T-helper 2 cell treated with Interferon-gamma antibody and Interleukin-4, amounts not matched to agents 5 μg/mL and 100 μg/mL, for 36 hours (primary cell): Measurements from ENCODE around the gene MFF.

Experiments used
- DNase-seq: peaks from one replicate; pipeline ENCODE4 v3.0.0; 2021; ENCODE audit warnings: low spot score
- H3K27ac Mint-ChIP-seq: one replicate; pipeline ENCODE4 v1.8.0; 2021; ENCODE audit warnings: mild to moderate bottlenecking, mixed read lengths
- H3K27me3 Mint-ChIP-seq: one replicate; pipeline ENCODE4 v1.8.0; 2021; ENCODE audit warnings: low read depth, mixed read lengths
- H3K36me3 Mint-ChIP-seq: one replicate; pipeline ENCODE4 v1.8.0; 2021; ENCODE audit warnings: low read depth, mixed read lengths
- H3K4me1 Mint-ChIP-seq: one replicate; pipeline ENCODE4 v1.8.0; 2021; ENCODE audit warnings: low read depth, mixed read lengths
- H3K4me3 Mint-ChIP-seq: one replicate; pipeline ENCODE4 v1.8.0; 2022; ENCODE audit warnings: mild to moderate bottlenecking, moderate library complexity, mixed read lengths
- H3K9me3 Mint-ChIP-seq: one replicate; pipeline ENCODE4 v1.8.0; 2021; ENCODE audit warnings: mixed read lengths

The MFF gene

DNA sequence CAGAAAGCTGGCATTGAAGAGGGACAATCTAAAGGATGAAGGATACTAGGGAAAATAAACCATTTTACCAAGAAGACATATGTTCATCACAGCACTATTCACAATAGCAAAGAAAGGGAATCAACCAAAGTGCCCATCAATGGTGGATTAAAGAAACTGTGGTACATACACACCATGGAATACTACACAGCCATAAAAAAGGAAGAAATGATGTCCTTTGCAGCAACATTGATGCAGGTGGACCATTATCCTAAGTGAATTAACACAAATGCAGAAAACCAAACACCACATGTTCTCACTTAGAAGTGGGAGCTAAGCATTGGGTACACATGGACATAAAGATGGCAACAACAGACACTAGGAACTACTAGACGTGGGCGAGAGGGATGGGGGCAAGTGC is 7.2 kb upstream of the MFF start:
- H3K4me3 Mint-ChIP-seq = no peak overlapping the region
- H3K27me3 Mint-ChIP-seq = peaks cover 8% of the 10 kb centered on the region
- no peak overlapping the region for H3K27ac Mint-ChIP-seq

GRCh38 chr2:227320305-227321094 is 4.6 kb upstream of the MFF start:
- Mint-ChIP-seq H3K27ac (no peak overlapping the region), H3K36me3 (no peaks in the 10 kb centered on the region), H3K9me3 (peaks cover 18% of the 10 kb centered on the region), H3K4me1 (peaks cover 17% of the 10 kb centered on the region), H3K27me3 (peaks cover 13% of the 10 kb centered on the region), H3K4me3 (no peak overlapping the region)
- no peak for DNase-seq

More for the DNA sequence above, 7.2 kb upstream of the MFF start:
- peaks cover 11% of the 10 kb centered on the region for H3K9me3 Mint-ChIP-seq
- DNase-seq = no peak
- H3K4me1 Mint-ChIP-seq = peaks cover 2% of the 10 kb centered on the region
- no peaks in the 10 kb centered on the region for H3K36me3 Mint-ChIP-seq

GRCh38 chr2:227322530-227323205 is 2.4 kb upstream of the MFF start:
- Mint-ChIP-seq H3K4me1 (peaks cover 29% of the 10 kb centered on the region), H3K9me3 (peaks cover 15% of the 10 kb centered on the region), H3K36me3 (no peaks in the 10 kb centered on the region), H3K4me3 (no peak overlapping the region), H3K27ac (no peak overlapping the region), H3K27me3 (peaks cover 11% of the 10 kb centered on the region)
- no peak for DNase-seq

GRCh38 chr2:227323818-227324217 is 1.2 kb upstream of the MFF start:
- H3K9me3 Mint-ChIP-seq = peaks cover 12% of the 10 kb centered on the region
- peaks cover 8% of the 10 kb centered on the region for H3K27me3 Mint-ChIP-seq
- H3K4me1 Mint-ChIP-seq = peaks cover 37% of the 10 kb centered on the region
- H3K27ac Mint-ChIP-seq = no peak overlapping the region
- no peak overlapping the region for H3K4me3 Mint-ChIP-seq
- DNase-seq = no peak
- peaks cover 7% of the 10 kb centered on the region for H3K36me3 Mint-ChIP-seq

DNA sequence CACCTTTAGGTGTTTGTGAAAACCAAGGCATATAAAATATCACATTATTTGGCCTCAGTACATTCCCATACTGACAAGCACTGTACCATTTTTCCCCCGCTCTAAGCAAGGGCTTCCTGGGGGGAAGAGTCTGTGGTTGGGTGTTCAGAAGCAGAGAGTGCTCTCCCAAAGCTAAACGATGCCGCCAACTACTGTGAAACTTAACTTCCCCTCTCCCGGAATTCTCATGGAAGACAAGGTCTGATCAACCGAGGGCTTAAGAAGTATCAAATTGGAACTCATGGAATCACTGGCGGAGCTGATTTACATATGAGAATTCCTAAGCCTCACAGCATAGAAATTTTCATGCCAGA is 433 bp upstream of the MFF start:
- DNase-seq = no peak
- H3K27ac Mint-ChIP-seq = peak overlapping the region; percentile 67
- peaks cover 37% of the 10 kb centered on the region for H3K4me1 Mint-ChIP-seq

DNA sequence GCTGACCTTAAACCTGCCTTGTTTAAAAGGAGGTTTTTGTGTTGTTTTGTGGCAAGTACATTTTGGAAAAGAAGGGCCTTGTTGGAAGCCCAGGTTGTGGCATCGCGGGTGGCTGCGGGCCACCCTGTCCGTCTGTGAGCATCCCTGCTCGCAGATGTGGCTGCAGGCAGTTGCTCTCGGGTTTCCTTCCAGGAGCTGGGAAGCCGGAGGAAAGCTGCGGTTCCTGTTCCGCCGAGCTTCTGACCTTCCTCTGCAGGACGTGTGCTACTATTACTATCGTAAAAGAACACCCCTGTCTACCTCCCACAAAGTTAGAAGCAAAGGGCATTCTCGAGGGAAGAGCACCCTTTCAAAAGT is 766 bp downstream of the MFF start:
- peaks cover 14% of the 10 kb centered on the region for H3K36me3 Mint-ChIP-seq
- peak overlapping the region; percentile 94 for H3K27ac Mint-ChIP-seq
- H3K27me3 Mint-ChIP-seq = peaks cover 8% of the 10 kb centered on the region
- H3K9me3 Mint-ChIP-seq = peaks cover 12% of the 10 kb centered on the region
- DNase-seq = no peak
- H3K4me1 Mint-ChIP-seq = peaks cover 37% of the 10 kb centered on the region
- H3K4me3 Mint-ChIP-seq = peak overlapping the region; percentile 94

More for the DNA sequence above, 433 bp upstream of the MFF start:
- Mint-ChIP-seq H3K9me3 (peaks cover 12% of the 10 kb centered on the region), H3K4me3 (peak overlapping the region; percentile 94), H3K36me3 (peaks cover 9% of the 10 kb centered on the region), H3K27me3 (peaks cover 8% of the 10 kb centered on the region)

- H3K36me3 Mint-ChIP-seq = peaks cover 21% of the 10 kb centered on the region
- no peak for DNase-seq
- H3K4me1 Mint-ChIP-seq = peaks cover 37% of the 10 kb centered on the region
- no peak overlapping the region for H3K27ac Mint-ChIP-seq
- H3K9me3 Mint-ChIP-seq = peaks cover 12% of the 10 kb centered on the region
- H3K4me3 Mint-ChIP-seq = peak overlapping the region; percentile 94
- H3K27me3 Mint-ChIP-seq = peaks cover 8% of the 10 kb centered on the region
Observed at GRCh38 chr2:227326783-227327182, 1.7 kb downstream of the MFF start.

DNA sequence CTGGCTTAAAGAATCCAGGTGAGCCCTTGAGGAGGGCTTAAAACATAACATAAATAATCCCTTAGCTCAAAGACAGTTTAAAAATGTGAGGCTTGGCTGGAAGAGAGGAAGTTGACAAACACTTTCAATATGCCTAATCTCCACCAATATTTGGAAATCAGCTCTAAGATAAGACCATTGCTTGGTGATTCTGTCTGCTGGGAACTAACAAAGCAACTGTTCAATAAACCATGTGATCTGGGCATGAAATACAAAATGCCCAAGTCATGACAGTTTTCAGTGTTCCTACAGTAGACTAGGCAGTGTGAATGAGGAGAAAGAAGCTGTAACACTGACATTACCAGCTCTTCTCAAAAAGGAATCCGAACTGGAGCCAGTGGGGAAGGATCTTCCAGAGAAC is 10.7 kb downstream of the MFF start:
- Mint-ChIP-seq H3K4me1 (peaks cover 24% of the 10 kb centered on the region), H3K4me3 (no peak overlapping the region), H3K36me3 (peaks cover 59% of the 10 kb centered on the region), H3K27ac (no peak overlapping the region), H3K9me3 (no peaks in the 10 kb centered on the region), H3K27me3 (no peaks in the 10 kb centered on the region)
- DNase-seq = no peak

DNA sequence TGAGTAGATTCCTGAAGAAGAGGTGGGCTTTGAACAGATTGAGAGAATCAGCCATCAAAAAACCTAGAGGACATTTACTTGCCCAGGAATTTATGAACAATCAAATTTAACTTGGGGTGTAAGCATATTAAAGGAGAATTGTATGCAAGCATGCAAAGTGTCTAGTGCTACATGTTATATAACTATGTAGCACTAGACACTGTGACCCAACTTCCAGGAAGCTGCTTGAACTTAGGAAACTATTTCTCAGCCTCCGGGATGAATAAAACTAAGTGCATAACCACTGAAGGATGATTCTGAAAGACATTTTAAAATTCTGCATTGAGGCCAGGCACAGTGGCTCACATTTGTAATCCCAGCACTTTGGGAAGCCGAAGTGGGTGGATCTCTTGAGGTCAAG is 12.4 kb downstream of the MFF start:
- Mint-ChIP-seq H3K27me3 (no peaks in the 10 kb centered on the region), H3K4me3 (no peak overlapping the region), H3K9me3 (no peaks in the 10 kb centered on the region), H3K27ac (no peak overlapping the region), H3K4me1 (peaks cover 21% of the 10 kb centered on the region), H3K36me3 (peaks cover 49% of the 10 kb centered on the region)
- no peak for DNase-seq

- Mint-ChIP-seq H3K36me3 (peaks cover 37% of the 10 kb centered on the region), H3K4me3 (no peak overlapping the region), H3K9me3 (no peaks in the 10 kb centered on the region), H3K4me1 (peaks cover 20% of the 10 kb centered on the region), H3K27me3 (no peaks in the 10 kb centered on the region), H3K27ac (no peak overlapping the region)
- no peak for DNase-seq
Observed at GRCh38 chr2:227339098-227339599, 14.1 kb downstream of the MFF start.

DNA sequence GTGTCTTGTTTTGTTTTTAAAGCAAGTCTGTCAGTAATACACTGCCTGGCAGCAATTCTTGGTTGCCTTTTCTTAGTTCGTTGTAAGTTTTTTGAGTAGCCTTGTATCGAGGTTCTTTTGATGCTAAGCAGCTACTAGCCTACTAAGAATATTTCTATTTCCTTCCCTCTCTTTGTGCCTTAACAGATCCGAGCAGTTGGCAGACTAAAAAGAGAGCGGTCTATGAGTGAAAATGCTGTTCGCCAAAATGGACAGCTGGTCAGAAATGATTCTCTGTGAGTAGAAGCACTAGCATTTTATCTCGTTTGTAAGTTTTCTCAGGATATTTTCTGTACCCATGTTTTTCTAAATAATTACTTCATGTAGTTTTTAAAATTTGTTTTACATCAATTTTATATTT is 15.1 kb downstream of the MFF start:
- Mint-ChIP-seq H3K36me3 (peaks cover 29% of the 10 kb centered on the region), H3K27ac (no peak overlapping the region)

DNA sequence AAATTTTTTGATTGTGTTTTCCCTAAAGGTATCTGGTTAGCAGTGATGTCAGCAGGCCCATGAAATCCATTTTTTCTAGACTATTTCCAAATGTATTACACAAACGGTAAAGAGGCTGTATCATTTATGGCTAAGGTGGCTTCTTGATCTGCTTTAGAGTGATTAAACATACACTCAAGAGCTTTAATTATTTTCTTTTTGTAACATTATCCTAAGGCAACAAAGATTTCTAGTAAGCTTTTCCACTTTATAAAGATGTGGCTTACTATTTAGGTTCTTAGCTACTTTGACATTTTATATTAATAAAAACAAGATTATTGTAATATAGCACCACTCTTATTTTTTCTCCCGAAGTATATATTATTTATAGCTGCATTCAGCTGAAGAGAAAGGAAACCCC is 16.5 kb downstream of the MFF start:
- Mint-ChIP-seq H3K4me3 (no peak overlapping the region), H3K27me3 (no peaks in the 10 kb centered on the region), H3K9me3 (no peaks in the 10 kb centered on the region), H3K36me3 (peaks cover 14% of the 10 kb centered on the region), H3K4me1 (no peaks in the 10 kb centered on the region), H3K27ac (no peak overlapping the region)
- DNase-seq = no peak

More for the DNA sequence above, 15.1 kb downstream of the MFF start:
- no peak for DNase-seq
- Mint-ChIP-seq H3K9me3 (no peaks in the 10 kb centered on the region), H3K4me3 (no peak overlapping the region), H3K4me1 (peaks cover 11% of the 10 kb centered on the region), H3K27me3 (no peaks in the 10 kb centered on the region)

DNA sequence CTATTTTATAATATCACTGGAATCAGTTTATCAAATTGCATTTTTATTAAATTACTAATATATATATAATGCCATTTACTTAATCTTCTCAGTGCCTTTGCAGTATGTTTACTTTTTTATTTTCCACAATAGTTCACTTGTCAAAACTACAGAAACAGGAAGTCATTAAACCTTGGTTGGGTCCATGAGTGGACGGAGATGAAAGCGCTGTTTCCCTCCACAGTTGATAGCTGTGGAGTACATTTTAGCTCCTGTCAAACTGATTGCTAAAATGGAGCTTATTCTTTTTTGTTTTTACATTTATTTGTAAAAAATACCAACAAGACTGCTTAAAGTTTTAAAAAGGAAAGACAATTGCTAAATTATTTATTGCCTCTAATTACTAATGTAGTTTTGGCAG is 19.2 kb downstream of the MFF start:
- Mint-ChIP-seq H3K4me1 (no peaks in the 10 kb centered on the region), H3K4me3 (no peak overlapping the region), H3K9me3 (no peaks in the 10 kb centered on the region), H3K27ac (no peak overlapping the region), H3K27me3 (no peaks in the 10 kb centered on the region), H3K36me3 (peaks cover 12% of the 10 kb centered on the region)
- DNase-seq = no peak

DNA sequence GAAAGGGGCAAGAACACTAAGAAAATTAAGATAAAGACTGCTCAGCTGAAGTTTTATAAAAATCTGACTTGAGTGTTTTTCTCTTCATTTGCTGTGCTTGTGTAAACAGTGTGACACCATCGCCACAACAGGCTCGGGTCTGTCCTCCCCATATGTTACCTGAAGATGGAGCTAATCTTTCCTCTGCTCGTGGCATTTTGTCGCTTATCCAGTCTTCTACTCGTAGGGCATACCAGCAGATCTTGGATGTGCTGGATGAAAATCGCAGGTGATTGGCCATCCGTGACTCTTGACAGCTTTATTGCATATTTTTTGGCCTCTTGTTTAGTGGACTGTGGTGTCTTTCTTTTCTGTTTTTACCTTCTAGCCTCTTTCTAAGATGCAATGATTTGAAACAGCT is 22.1 kb downstream of the MFF start:
- no peak overlapping the region for H3K27ac Mint-ChIP-seq
- H3K36me3 Mint-ChIP-seq = peaks cover 11% of the 10 kb centered on the region
- H3K9me3 Mint-ChIP-seq = no peaks in the 10 kb centered on the region
- no peaks in the 10 kb centered on the region for H3K4me1 Mint-ChIP-seq
- no peaks in the 10 kb centered on the region for H3K27me3 Mint-ChIP-seq
- H3K4me3 Mint-ChIP-seq = no peak overlapping the region
- no peak for DNase-seq
